Caco-2 (cell line): ENCODE measurements around the gene TMEM170B. TPM values are rescaled to one million over a fixed set of nuclear protein-coding genes. Genes with fewer than 3 reads are reported as not detected.
"Not testable (repeated sequence)": the region's sequence is repeated elsewhere in the genome, so short reads cannot be mapped to it uniquely, and the experiment has no call there.

Source experiments
- BruUV-seq: library from RNA; stranded (reverse); fragments of 400-500 nt; replicated peaks from 2 replicates; lab custom pipeline; 2021; lab: Mats Ljungman, UMichigan
- CTCF ChIA-PET: fragments of 300-600 bp; sonication (Branson Sonifier 250); formaldehyde crosslinking; loops from one replicate; lab custom pipeline; 2022; ENCODE audit warnings: antibody characterized with exemption; lab: Charles Lee
- POLR2A ChIA-PET: fragments of 300-600 bp; sonication (Branson Sonifier 250); formaldehyde crosslinking; loops from one replicate; lab custom pipeline; 2022; ENCODE audit warnings: antibody characterized with exemption; lab: Charles Lee
- DNase-seq, 2 experiments: peaks; one replicate each; pipeline versions ENCODE4 v3.0.0 to v3.0.0-alpha.2; 2020 to 2022
- H3K27me3 ChIP-seq: replicated peaks from 2 replicates; pipeline ENCODE4 v1.6.0; 2011; ENCODE audit warnings: low read length; ENCODE audit not compliant: control insufficient read depth, insufficient read depth
- H3K36me3 ChIP-seq: 2 replicates; pipeline ENCODE4 v1.5.1; 2011; ENCODE audit warnings: low read length; ENCODE audit not compliant: control insufficient read depth, insufficient read depth
- H3K4me1 ChIP-seq: fragments of 250-450 bp; sonication (Bioruptor Pico); 2 replicates; pipeline ENCODE4 v1.5.1; 2020; ENCODE audit warnings: mild to moderate bottlenecking
- H3K4me3 ChIP-seq: 2 replicates; pipeline ENCODE4 v1.5.1; 2011; ENCODE audit warnings: low read depth, mild to moderate bottlenecking, control low read depth, low read length
- H3K9me3 ChIP-seq: fragments of 250-450 bp; sonication (Bioruptor Pico); 2 replicates; pipeline ENCODE4 v1.5.1; 2020; ENCODE audit warnings: mild to moderate bottlenecking, moderate library complexity
- H3K27ac Mint-ChIP-seq: one replicate; pipeline ENCODE4 v1.8.0; 2022; ENCODE audit warnings: mixed read lengths; ENCODE audit not compliant: unreplicated experiment
- H3K27me3 Mint-ChIP-seq: one replicate; pipeline ENCODE4 v1.8.0; 2022; ENCODE audit warnings: mixed read lengths; ENCODE audit not compliant: insufficient read depth, unreplicated experiment
- H3K36me3 Mint-ChIP-seq: one replicate; pipeline ENCODE4 v1.8.0; 2022; ENCODE audit warnings: mild to moderate bottlenecking, mixed read lengths; ENCODE audit not compliant: insufficient read depth, unreplicated experiment
- H3K4me1 Mint-ChIP-seq: one replicate; pipeline ENCODE4 v1.8.0; 2022; ENCODE audit warnings: low read depth, mixed read lengths; ENCODE audit not compliant: unreplicated experiment
- H3K4me3 Mint-ChIP-seq: one replicate; pipeline ENCODE4 v1.8.0; 2022; ENCODE audit warnings: mild to moderate bottlenecking, moderate library complexity, mixed read lengths; ENCODE audit not compliant: unreplicated experiment
- H3K9me3 Mint-ChIP-seq: one replicate; pipeline ENCODE4 v1.8.0; 2022; ENCODE audit warnings: mixed read lengths; ENCODE audit not compliant: unreplicated experiment
- intact Hi-C: fragments of 100-400 bp; cut with micrococcal nuclease; formaldehyde crosslinking; loops from one replicate; pipeline ENCODE4 v1.10.0; 2022; ENCODE audit not compliant: unreplicated experiment
- total RNA-seq: library from RNA; stranded (reverse); gene quantifications from 2 replicates; pipeline ENCODE4 v1.2.3, GENCODE V29; 2022
- TF ChIP-seq, protein P1 (sequence below), 2 experiments: fragments of 200-600 bp in 1 of 2; IDR thresholded peaks; 1 replicate in 1 of 2; 2 replicates in 1 of 2; pipeline versions ENCODE4 v1.5.1 to v1.8.0; 2011 to 2022; ENCODE audit warnings: antibody characterized with exemption in 1 of 2, control low read depth in 1 of 2, inconsistent platforms in 1 of 2, low read depth in 1 of 2, low read length in 1 of 2, mild to moderate bottlenecking in 1 of 2, moderate library complexity in 1 of 2; ENCODE audit not compliant: insufficient read depth in 1 of 2, severe bottlenecking in 1 of 2, unreplicated experiment in 1 of 2

Gene TMEM170B
- total RNA-seq, 1 experiment from 2014 or later, result 4.0 TPM

- TF ChIP-seq, protein P1, sequence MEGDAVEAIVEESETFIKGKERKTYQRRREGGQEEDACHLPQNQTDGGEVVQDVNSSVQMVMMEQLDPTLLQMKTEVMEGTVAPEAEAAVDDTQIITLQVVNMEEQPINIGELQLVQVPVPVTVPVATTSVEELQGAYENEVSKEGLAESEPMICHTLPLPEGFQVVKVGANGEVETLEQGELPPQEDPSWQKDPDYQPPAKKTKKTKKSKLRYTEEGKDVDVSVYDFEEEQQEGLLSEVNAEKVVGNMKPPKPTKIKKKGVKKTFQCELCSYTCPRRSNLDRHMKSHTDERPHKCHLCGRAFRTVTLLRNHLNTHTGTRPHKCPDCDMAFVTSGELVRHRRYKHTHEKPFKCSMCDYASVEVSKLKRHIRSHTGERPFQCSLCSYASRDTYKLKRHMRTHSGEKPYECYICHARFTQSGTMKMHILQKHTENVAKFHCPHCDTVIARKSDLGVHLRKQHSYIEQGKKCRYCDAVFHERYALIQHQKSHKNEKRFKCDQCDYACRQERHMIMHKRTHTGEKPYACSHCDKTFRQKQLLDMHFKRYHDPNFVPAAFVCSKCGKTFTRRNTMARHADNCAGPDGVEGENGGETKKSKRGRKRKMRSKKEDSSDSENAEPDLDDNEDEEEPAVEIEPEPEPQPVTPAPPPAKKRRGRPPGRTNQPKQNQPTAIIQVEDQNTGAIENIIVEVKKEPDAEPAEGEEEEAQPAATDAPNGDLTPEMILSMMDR (IDR thresholded peaks at IDR 0.05; ENCODE audit: insufficient read depth in 1 of 2, low read depth in 1 of 2, low read length in 1 of 2, severe bottlenecking in 1 of 2, unreplicated experiment in 1 of 2), result no peak
- DNase-seq, result no peak
- Mint-ChIP-seq H3K9me3 (no peaks in the 10 kb centered on the region), H3K27me3 (no peaks in the 10 kb centered on the region), H3K4me1 (no peaks in the 10 kb centered on the region), H3K4me3 (peak overlapping the region; percentile 72), H3K36me3 (peaks cover 11% of the 10 kb centered on the region), H3K27ac (no peak overlapping the region)
- Histone ChIP-seq H3K36me3 (no peaks in the 10 kb centered on the region), H3K4me1 (peaks cover 13% of the 10 kb centered on the region), H3K27me3 (no peaks in the 10 kb centered on the region), H3K9me3 (no peaks in the 10 kb centered on the region), H3K4me3 (peak overlapping the region; percentile 71)
- intact Hi-C loops, result no loop called here
- CTCF ChIA-PET, result no interaction called here
- POLR2A ChIA-PET, result interaction anchor here (0.6 kb wide), 1 partner anchor 12 kb away, joined by 3 read pairs; no protein-coding TSS in a partner anchor
- BruUV-seq, result TSS peak; percentile 51
Measured at GRCh38 chr6:11538819-11539468, 1.4 kb downstream of the TMEM170B start.

DNA sequence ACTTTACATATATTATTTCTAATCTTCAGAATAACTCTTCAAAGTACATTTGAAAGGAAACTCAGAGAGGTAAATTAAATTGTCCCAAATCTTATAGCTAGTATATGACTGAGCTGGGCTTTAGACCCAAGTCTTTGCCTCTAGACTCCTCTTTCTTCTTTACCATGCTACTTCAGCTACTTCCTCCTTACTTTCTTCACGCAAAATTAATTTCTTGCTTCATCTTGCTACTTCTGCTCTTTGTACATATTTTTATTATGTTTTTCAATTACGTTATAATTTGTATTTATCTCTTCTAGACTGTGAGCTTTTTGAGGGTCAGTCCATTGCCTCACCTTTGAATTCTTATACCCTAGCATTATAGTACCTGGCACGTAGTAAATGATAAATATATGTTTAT lies 5.3 kb downstream of the TMEM170B start:
- Histone ChIP-seq H3K4me3 (no peak overlapping the region), H3K36me3 (no peaks in the 10 kb centered on the region), H3K4me1 (no peaks in the 10 kb centered on the region), H3K9me3 (no peaks in the 10 kb centered on the region), H3K27me3 (no peaks in the 10 kb centered on the region)
- Mint-ChIP-seq H3K4me3 (no peak overlapping the region), H3K4me1 (no peaks in the 10 kb centered on the region), H3K36me3 (no peaks in the 10 kb centered on the region), H3K27ac (no peak overlapping the region), H3K9me3 (no peaks in the 10 kb centered on the region), H3K27me3 (no peaks in the 10 kb centered on the region)
- DNase-seq, result no peak
- ChIA-PET CTCF (interaction anchor here (0.6 kb wide), 1 partner anchor 108 kb away, joined by 6 read pairs; no protein-coding TSS in a partner anchor), POLR2A (no interaction called here)
- BruUV-seq, result no TSS peak
- intact Hi-C loops, result no loop called here
- TF ChIP-seq, protein P1 (IDR thresholded peaks at IDR 0.05; ENCODE audit: insufficient read depth in 1 of 2, low read depth in 1 of 2, low read length in 1 of 2, severe bottlenecking in 1 of 2, unreplicated experiment in 1 of 2), result no peak

- Histone ChIP-seq H3K4me1 (no peaks in the 10 kb centered on the region), H3K9me3 (no peaks in the 10 kb centered on the region), H3K36me3 (no peaks in the 10 kb centered on the region), H3K4me3 (no peak overlapping the region), H3K27me3 (no peaks in the 10 kb centered on the region)
- no TSS peak for BruUV-seq
- no peaks in the 10 kb centered on the region for H3K9me3 Mint-ChIP-seq
- no peaks in the 10 kb centered on the region for H3K36me3 Mint-ChIP-seq
- H3K4me1 Mint-ChIP-seq, result no peaks in the 10 kb centered on the region
- H3K27ac Mint-ChIP-seq, result no peak overlapping the region
- ChIA-PET CTCF (no interaction called here), POLR2A (no interaction called here)
- no peak for DNase-seq
- no peak overlapping the region for H3K4me3 Mint-ChIP-seq
- TF ChIP-seq, protein P1 (IDR thresholded peaks at IDR 0.05; ENCODE audit: insufficient read depth in 1 of 2, low read depth in 1 of 2, low read length in 1 of 2, severe bottlenecking in 1 of 2, unreplicated experiment in 1 of 2), result no peak
- intact Hi-C loops, result no loop called here
- H3K27me3 Mint-ChIP-seq, result no peaks in the 10 kb centered on the region
Measured at GRCh38 chr6:11543919-11544518, 6.5 kb downstream of the TMEM170B start.

GRCh38 chr6:11547846-11548245 lies 10.3 kb downstream of the TMEM170B start:
- H3K4me3 ChIP-seq, H3K4me1 ChIP-seq, H3K27me3 ChIP-seq, H3K27ac Mint-ChIP-seq, BruUV-seq, H3K27me3 Mint-ChIP-seq, H3K9me3 Mint-ChIP-seq, H3K36me3 ChIP-seq, POLR2A ChIA-PET, H3K9me3 ChIP-seq, CTCF ChIA-PET, H3K4me1 Mint-ChIP-seq, H3K4me3 Mint-ChIP-seq, H3K36me3 Mint-ChIP-seq, DNase-seq, intact Hi-C loops: not testable (repeated sequence)

GRCh38 chr6:11548578-11548977 lies 11.0 kb downstream of the TMEM170B start:
- H3K9me3 Mint-ChIP-seq, H3K9me3 ChIP-seq, DNase-seq, H3K27me3 ChIP-seq, POLR2A ChIA-PET, H3K4me3 Mint-ChIP-seq, BruUV-seq, H3K27me3 Mint-ChIP-seq, H3K36me3 ChIP-seq, H3K27ac Mint-ChIP-seq, intact Hi-C loops, H3K4me1 Mint-ChIP-seq, CTCF ChIA-PET, H3K4me3 ChIP-seq, H3K36me3 Mint-ChIP-seq, H3K4me1 ChIP-seq: not testable (repeated sequence)
